HepG2 (cell line): ENCODE measurements around the gene OPRL1. TPM values are rescaled to one million over a fixed set of nuclear protein-coding genes. Genes with fewer than 3 reads are reported as not detected.

Experiments used
- ATAC-seq: fragments of 200-7000 bp; cut with Tn5 transposase; 3 replicates; pipeline ENCODE4 v1.9.1; 2020; ENCODE audit warnings: mild to moderate bottlenecking, moderate library complexity
- BruUV-seq: library from RNA; stranded (reverse); fragments of 400-500 nt; replicated peaks from 2 replicates; lab custom pipeline; 2021; lab: Mats Ljungman, UMichigan
- CTCF ChIA-PET: fragments of 300-600 bp; formaldehyde crosslinking; extraction: SDS; loops from one replicate; lab custom pipeline; 2021; ENCODE audit warnings: low total read pairs, inconsistent platforms, low intra/inter-chr PET ratio; lab: Yijun Ruan, JAX
- POLR2A ChIA-PET: fragments of 350-600 bp; sonication (Branson Sonifier 250); formaldehyde crosslinking; loops from one replicate; lab custom pipeline; 2020; ENCODE audit warnings: antibody characterized with exemption, inconsistent platforms; lab: Yijun Ruan, JAX
- DNase-seq: peaks from one replicate; pipeline ENCODE4 v3.0.0-alpha.2; 2015; ENCODE audit warnings: low spot score
- FAIRE-seq: peaks from 3 replicates; lab custom pipeline; 2011; peaks lifted over from hg19 to GRCh38; lab: Jason Lieb, UNC
- H2AFZ ChIP-seq: one replicate; pipeline ENCODE4 v1.6.1; 2011; ENCODE audit warnings: low read length, inconsistent platforms
- H3K27ac ChIP-seq: fragments of 300-600 bp; 3 replicates; pipeline ENCODE4 v1.8.0; 2011; ENCODE audit warnings: mixed run types, mild to moderate bottlenecking, mixed read lengths, low read length, inconsistent platforms; ENCODE audit not compliant: insufficient read depth; ENCODE audit errors: extremely low read length
- H3K27me3 ChIP-seq, 2 experiments: fragments of 200-600 bp in 1 of 2; 2 replicates in 1 of 2; 3 replicates in 1 of 2; pipeline versions ENCODE4 v1.6.0 to v1.8.0; 2011; ENCODE audit warnings: low read length in 2 of 2, mild to moderate bottlenecking in 2 of 2, moderate library complexity in 2 of 2, inconsistent platforms in 1 of 2; ENCODE audit not compliant: insufficient read depth in 2 of 2, control insufficient read depth in 1 of 2
- H3K36me3 ChIP-seq, 2 experiments: fragments of 200-600 bp in 1 of 2; replicated peaks in 1 of 2; 2 replicates in 1 of 2; 3 replicates in 1 of 2; pipeline versions ENCODE4 v1.5.1 to v1.8.0; 2011; ENCODE audit warnings: low read length in 2 of 2, inconsistent platforms in 1 of 2; ENCODE audit not compliant: insufficient read depth in 2 of 2, control insufficient read depth in 1 of 2
- H3K4me1 ChIP-seq: 2 replicates; pipeline ENCODE4 v1.5.1; 2012; ENCODE audit warnings: low read length, inconsistent platforms; ENCODE audit not compliant: insufficient read depth
- H3K4me2 ChIP-seq: 2 replicates; pipeline ENCODE4 v1.6.0; 2011; ENCODE audit warnings: low read depth, low read length, inconsistent platforms
- H3K4me3 ChIP-seq, 3 experiments: fragments of 200-600 bp in 1 of 3; sonication (generic), shearing (Covaris generic) in 1 of 3; replicated peaks in 1 of 3; 2 replicates each; pipeline ENCODE4 v1.5.1; 2011 to 2016; ENCODE audit warnings: low read length in 3 of 3, inconsistent platforms in 2 of 3, low read depth in 2 of 3, mild to moderate bottlenecking in 2 of 3, control low read depth in 1 of 3, mixed read lengths in 1 of 3; ENCODE audit not compliant: insufficient read depth in 1 of 3
- H3K79me2 ChIP-seq: one replicate; pipeline ENCODE4 v1.6.1; 2011; ENCODE audit warnings: low read length, inconsistent platforms; ENCODE audit not compliant: insufficient read depth
- H3K9ac ChIP-seq: 2 replicates; pipeline ENCODE4 v1.6.0; 2011; ENCODE audit warnings: mild to moderate bottlenecking, low read depth, low read length, inconsistent platforms; ENCODE audit not compliant: insufficient read depth
- H3K9me3 ChIP-seq: 2 replicates; pipeline ENCODE4 v1.5.1; 2012; ENCODE audit warnings: mild to moderate bottlenecking, low read length
- H4K20me1 ChIP-seq: 2 replicates; pipeline ENCODE4 v1.6.0; 2011; ENCODE audit warnings: inconsistent platforms, mild to moderate bottlenecking, low read length, moderate library complexity; ENCODE audit not compliant: insufficient read depth
- AGO1 ChIP-seq: fragments of 200-400 bp; formaldehyde crosslinking; IDR thresholded peaks from 2 replicates; pipeline ENCODE4 v1.6.1; 2017; ENCODE audit warnings: mild to moderate bottlenecking, low read depth, low read length, moderate library complexity; ENCODE audit not compliant: poor library complexity, severe bottlenecking
- BHLHE40 ChIP-seq: IDR thresholded peaks from 2 replicates; pipeline ENCODE4 v1.6.1; 2011; ENCODE audit warnings: low read length, improper control_type of control experiment
- GZF1 ChIP-seq: sonication (generic); formaldehyde crosslinking; IDR thresholded peaks from 2 replicates; pipeline ENCODE4 v1.5.1; 2020; ENCODE audit warnings: mild to moderate bottlenecking, missing genetic modification reagents
- MTA1 ChIP-seq: sonication (generic); formaldehyde crosslinking; IDR thresholded peaks from 2 replicates; pipeline ENCODE4 v1.4.0; 2020; ENCODE audit warnings: missing genetic modification reagents, mild to moderate bottlenecking, borderline replicate concordance
- ZBTB1 ChIP-seq: sonication (generic); formaldehyde crosslinking; IDR thresholded peaks from 2 replicates; pipeline ENCODE4 v1.4.0; 2020; ENCODE audit warnings: missing genetic modification reagents, borderline replicate concordance
- ZBTB7B ChIP-seq: sonication (generic); formaldehyde crosslinking; IDR thresholded peaks from 2 replicates; pipeline ENCODE4 v1.4.0; 2020; ENCODE audit warnings: missing genetic modification reagents
- ZFX ChIP-seq: sonication (generic); formaldehyde crosslinking; IDR thresholded peaks from 2 replicates; pipeline ENCODE4 v1.4.0; 2020; ENCODE audit warnings: mild to moderate bottlenecking, low read depth, missing genetic modification reagents, moderate library complexity
- ZNF605 ChIP-seq: sonication (generic); formaldehyde crosslinking; IDR thresholded peaks from 2 replicates; pipeline ENCODE4 v1.8.0; 2022; ENCODE audit warnings: mild to moderate bottlenecking, missing genetic modification reagents
- ZNF83 ChIP-seq: sonication (generic); formaldehyde crosslinking; IDR thresholded peaks from 2 replicates; pipeline ENCODE4 v1.4.0; 2020; ENCODE audit warnings: missing genetic modification reagents, mild to moderate bottlenecking, borderline replicate concordance
- WGBS: methylation state at CpG from one replicate; pipeline ENCODE4 v1.1.6; 2017; ENCODE audit warnings: low lambda C conversion rate; 5-methylcytosine and 5-hydroxymethylcytosine counted together
- in situ Hi-C: cut with HindIII; loops from 2 replicates; pipeline ENCODE4 v1.10.0; 2017; ENCODE audit warnings: low pct_unique_long_range_greater_than_20kb; ENCODE audit not compliant: extremely low pct_ligation_motif_present
- intact Hi-C: fragments of 100-400 bp; cut with micrococcal nuclease; formaldehyde crosslinking; loops from one replicate; pipeline ENCODE4 v1.10.0; 2022; ENCODE audit not compliant: unreplicated experiment
- polyA plus RNA-seq, 8 experiments: library from polyadenylated mRNA; depleted of rRNA in 3 of 8; stranded (reverse) in 7 of 8; unstranded in 1 of 8; fragments of >200 nt; fragmentation: Illumina TruSeq in 4 of 8; extraction: Trizol in 4 of 8; gene quantifications; 2 replicates each; pipeline versions ENCODE4 v1.2.1 to v1.2.3, GENCODE V29; 2011 to 2016; ENCODE audit warnings: low read depth in 4 of 8, missing spikeins in 1 of 8, mixed read lengths in 1 of 8; ENCODE audit not compliant: insufficient read depth in 1 of 8
- total RNA-seq, 5 experiments: library from RNA; depleted of rRNA; stranded (reverse); fragments of >200 nt; fragmentation: Illumina TruSeq; extraction: Trizol; gene quantifications; 2 replicates each; pipeline ENCODE4 v1.2.3, GENCODE V29; 2016; ENCODE audit warnings: low read depth in 1 of 5
- TF ChIP-seq, protein P1 (sequence below): sonication (generic); formaldehyde crosslinking; IDR thresholded peaks from 2 replicates; pipeline ENCODE4 v1.5.0; 2020; ENCODE audit warnings: missing genetic modification reagents, mild to moderate bottlenecking, borderline replicate concordance
- TF ChIP-seq, protein P2 (sequence below): sonication (generic); formaldehyde crosslinking; IDR thresholded peaks from 2 replicates; pipeline ENCODE4 v1.5.1; 2020; ENCODE audit warnings: mild to moderate bottlenecking, missing genetic modification reagents, borderline replicate concordance
- TF ChIP-seq, protein P3 (sequence below): sonication (generic); formaldehyde crosslinking; IDR thresholded peaks from 2 replicates; pipeline ENCODE4 v1.8.0; 2022; ENCODE audit warnings: mild to moderate bottlenecking, missing genetic modification reagents, moderate library complexity
- TF ChIP-seq, protein P4 (sequence below): sonication (generic); formaldehyde crosslinking; IDR thresholded peaks from 2 replicates; pipeline ENCODE4 v1.5.0; 2020; ENCODE audit warnings: mild to moderate bottlenecking, missing genetic modification reagents
- TF ChIP-seq, protein P5 (sequence below): sonication (generic); formaldehyde crosslinking; IDR thresholded peaks from 2 replicates; pipeline ENCODE4 v1.4.0; 2020; ENCODE audit warnings: missing genetic modification reagents, low read depth, mild to moderate bottlenecking, borderline replicate concordance

Gene OPRL1
- total and polyA plus RNA-seq, 2 of the 13 experiments (the other 11 are each of a cell fraction or from before 2014, with no cell fraction given): 0.35 to 0.71 TPM

DNA sequence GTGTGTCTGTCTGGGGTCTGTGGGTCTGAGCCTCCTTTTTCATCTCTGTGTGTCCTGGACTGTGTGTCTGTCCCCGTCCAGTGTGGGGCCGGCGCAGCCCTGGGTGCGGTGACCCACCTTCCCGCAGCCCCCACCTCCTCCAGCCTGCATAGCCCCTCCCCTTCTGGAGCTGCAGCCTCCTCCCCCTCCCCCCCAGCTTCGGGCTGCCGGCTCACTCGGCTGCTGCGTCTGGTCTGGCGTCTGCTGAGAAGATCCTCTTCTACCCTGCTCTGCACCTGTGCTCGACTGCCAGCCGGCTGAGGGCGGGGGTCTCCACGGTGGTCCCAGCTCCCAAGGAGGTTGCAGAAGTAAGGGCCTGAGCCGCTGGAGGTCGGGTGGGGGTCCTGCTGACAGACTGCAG, 11.9 kb downstream of the OPRL1 start (continued):
- TF ChIP-seq AGO1: no peak
- TF ChIP-seq ZBTB1 (CRISPR knock-in tag): no peak
- TF ChIP-seq, protein P1, sequence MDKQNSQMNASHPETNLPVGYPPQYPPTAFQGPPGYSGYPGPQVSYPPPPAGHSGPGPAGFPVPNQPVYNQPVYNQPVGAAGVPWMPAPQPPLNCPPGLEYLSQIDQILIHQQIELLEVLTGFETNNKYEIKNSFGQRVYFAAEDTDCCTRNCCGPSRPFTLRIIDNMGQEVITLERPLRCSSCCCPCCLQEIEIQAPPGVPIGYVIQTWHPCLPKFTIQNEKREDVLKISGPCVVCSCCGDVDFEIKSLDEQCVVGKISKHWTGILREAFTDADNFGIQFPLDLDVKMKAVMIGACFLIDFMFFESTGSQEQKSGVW: no peak
- TF ChIP-seq, all 625 proteins: peak for 0

DNA sequence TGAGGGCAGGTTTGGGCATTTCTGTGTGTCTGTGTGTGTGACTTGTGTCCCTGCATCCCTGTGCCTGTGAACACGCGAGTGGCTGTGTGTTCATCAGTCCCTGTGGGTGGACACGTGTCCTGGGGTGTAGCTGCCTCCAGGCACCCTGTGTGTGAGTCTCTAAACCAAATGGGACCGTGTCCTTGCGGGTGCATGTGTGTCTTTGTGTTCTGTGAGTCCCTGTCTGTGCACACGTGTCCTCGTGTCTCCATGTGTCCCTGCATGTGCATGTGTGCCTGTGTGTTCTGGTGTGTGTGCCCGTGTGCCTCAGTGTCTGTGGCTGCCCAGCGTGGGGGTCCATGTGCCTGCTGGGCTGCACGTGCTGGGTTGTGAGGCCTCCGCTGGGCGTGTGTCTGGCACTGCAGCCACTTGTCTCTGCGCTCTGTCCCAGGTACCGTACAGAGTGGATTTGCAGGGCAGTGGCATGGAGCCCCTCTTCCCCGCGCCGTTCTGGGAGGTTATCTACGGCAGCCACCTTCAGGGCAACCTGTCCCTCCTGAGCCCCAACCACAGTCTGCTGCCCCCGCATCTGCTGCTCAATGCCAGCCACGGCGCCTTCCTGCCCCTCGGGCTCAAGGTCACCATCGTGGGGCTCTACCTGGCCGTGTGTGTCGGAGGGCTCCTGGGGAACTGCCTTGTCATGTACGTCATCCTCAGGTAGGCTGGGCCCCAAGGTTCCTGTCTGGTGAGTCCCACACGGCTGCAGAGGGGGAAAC, 12.6 kb downstream of the OPRL1 start:
- Histone ChIP-seq H3K9ac (no peak overlapping the region), H3K36me3 (no peaks in the 10 kb centered on the region), H4K20me1 (no peaks in the 10 kb centered on the region), H3K79me2 (no peaks in the 10 kb centered on the region), H3K9me3 (no peaks in the 10 kb centered on the region), H2AFZ (no peak overlapping the region), H3K4me2 (0 out of 2 replicates have a peak overlapping the region, but pooled peaks have one; percentile 1), H3K4me3 (no peak overlapping the region), H3K27ac (no peak overlapping the region), H3K27me3 (peaks cover 22 to 42% of the 10 kb centered on the region in 2 experiments; a peak in 4 of 5 replicates), H3K4me1 (peaks cover 11% of the 10 kb centered on the region)
- BruUV-seq: no TSS peak
- in situ Hi-C loops: no loop called here
- WGBS: 8% methylated on average over 11 of the region's 27 CpGs
- intact Hi-C loops: no loop called here
- CTCF ChIA-PET: no interaction called here
- no peak for FAIRE-seq
- no peak for DNase-seq
- peak; percentile 65 for ATAC-seq
- POLR2A ChIA-PET: interaction anchor here (1.0 to 1.2 kb wide), 3 partner anchors 9 to 30 kb away, joined by 3 read pairs; partner anchors contain the start of gene TCEA2
- TF ChIP-seq ZBTB7B (CRISPR knock-in tag) (no peak), MTA1 (0 out of 2 replicates have a peak, but pooled peaks have one; percentile 25), BHLHE40 (peak; percentile 65), ZNF605 (no peak), GZF1 (CRISPR knock-in tag) (0 out of 2 replicates have a peak, but pooled peaks have one; percentile 62), ZNF83 (CRISPR knock-in tag) (peak; percentile 70; the same call in 1 of the 2 replicates), ZFX (peak; percentile 37; the same call in 1 of the 2 replicates)
- TF ChIP-seq, protein P2, sequence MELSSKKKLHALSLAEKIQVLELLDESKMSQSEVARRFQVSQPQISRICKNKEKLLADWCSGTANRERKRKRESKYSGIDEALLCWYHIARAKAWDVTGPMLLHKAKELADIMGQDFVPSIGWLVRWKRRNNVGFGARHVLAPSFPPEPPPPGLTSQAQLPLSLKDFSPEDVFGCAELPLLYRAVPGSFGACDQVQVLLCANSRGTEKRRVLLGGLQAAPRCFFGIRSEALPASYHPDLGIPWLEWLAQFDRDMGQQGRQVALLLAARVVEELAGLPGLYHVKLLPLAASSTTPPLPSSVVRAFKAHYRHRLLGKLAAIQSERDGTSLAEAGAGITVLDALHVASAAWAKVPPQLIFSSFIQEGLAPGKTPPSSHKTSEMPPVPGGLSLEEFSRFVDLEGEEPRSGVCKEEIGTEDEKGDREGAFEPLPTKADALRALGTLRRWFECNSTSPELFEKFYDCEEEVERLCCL (CRISPR knock-in tag): no peak
- TF ChIP-seq, protein P3, sequence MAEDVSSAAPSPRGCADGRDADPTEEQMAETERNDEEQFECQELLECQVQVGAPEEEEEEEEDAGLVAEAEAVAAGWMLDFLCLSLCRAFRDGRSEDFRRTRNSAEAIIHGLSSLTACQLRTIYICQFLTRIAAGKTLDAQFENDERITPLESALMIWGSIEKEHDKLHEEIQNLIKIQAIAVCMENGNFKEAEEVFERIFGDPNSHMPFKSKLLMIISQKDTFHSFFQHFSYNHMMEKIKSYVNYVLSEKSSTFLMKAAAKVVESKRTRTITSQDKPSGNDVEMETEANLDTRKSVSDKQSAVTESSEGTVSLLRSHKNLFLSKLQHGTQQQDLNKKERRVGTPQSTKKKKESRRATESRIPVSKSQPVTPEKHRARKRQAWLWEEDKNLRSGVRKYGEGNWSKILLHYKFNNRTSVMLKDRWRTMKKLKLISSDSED (CRISPR knock-in tag): no peak
- TF ChIP-seq, protein P4, sequence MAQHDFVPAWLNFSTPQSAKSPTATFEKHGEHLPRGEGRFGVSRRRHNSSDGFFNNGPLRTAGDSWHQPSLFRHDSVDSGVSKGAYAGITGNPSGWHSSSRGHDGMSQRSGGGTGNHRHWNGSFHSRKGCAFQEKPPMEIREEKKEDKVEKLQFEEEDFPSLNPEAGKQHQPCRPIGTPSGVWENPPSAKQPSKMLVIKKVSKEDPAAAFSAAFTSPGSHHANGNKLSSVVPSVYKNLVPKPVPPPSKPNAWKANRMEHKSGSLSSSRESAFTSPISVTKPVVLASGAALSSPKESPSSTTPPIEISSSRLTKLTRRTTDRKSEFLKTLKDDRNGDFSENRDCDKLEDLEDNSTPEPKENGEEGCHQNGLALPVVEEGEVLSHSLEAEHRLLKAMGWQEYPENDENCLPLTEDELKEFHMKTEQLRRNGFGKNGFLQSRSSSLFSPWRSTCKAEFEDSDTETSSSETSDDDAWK: no peak
- TF ChIP-seq, protein P5, sequence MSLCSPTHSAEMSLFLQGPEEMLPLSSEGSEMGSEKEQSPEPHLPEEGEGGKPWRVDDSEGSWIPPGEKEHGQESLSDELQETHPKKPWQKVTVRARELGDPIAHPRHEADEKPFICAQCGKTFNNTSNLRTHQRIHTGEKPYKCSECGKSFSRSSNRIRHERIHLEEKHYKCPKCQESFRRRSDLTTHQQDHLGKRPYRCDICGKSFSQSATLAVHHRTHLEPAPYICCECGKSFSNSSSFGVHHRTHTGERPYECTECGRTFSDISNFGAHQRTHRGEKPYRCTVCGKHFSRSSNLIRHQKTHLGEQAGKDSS (CRISPR knock-in tag): peak; percentile 3; the same call in 1 of the 2 replicates
